SKM-1 (cell line): Measurements from ENCODE around the gene CDHR3.
"Not testable (repeated sequence)": the region's sequence is repeated elsewhere in the genome, so short reads cannot be mapped to it uniquely, and the experiment has no call there.

Experiments
- DNase-seq: peaks from one replicate; lab custom pipeline; 2025; ENCODE audit not compliant: unreplicated experiment; lab: John Stamatoyannopoulos, UW

CDHR3 gene

GRCh38 chr7:105990727-105991453, 27.8 kb downstream of the CDHR3 start:
- no peak for DNase-seq

- DNase-seq: no peak
Observed at GRCh38 chr7:105992905-105993304, 29.8 kb downstream of the CDHR3 start.

GRCh38 chr7:105996860-105997737, 34.0 kb downstream of the CDHR3 start:
- no peak for DNase-seq

GRCh38 chr7:105999256-105999655, 36.2 kb downstream of the CDHR3 start:
- DNase-seq: no peak

GRCh38 chr7:106001196-106001595, 38.1 kb downstream of the CDHR3 start:
- no peak for DNase-seq

- no peak for DNase-seq
Observed at GRCh38 chr7:106001886-106002285, 38.8 kb downstream of the CDHR3 start.

GRCh38 chr7:106003525-106004064, 40.5 kb downstream of the CDHR3 start:
- no peak for DNase-seq

- DNase-seq: no peak
Observed at GRCh38 chr7:106006906-106007305, 43.8 kb downstream of the CDHR3 start.

- DNase-seq: not testable (repeated sequence)
Observed at GRCh38 chr7:106007796-106008195, 44.7 kb downstream of the CDHR3 start.

GRCh38 chr7:106009503-106010226, 46.6 kb downstream of the CDHR3 start:
- no peak for DNase-seq

GRCh38 chr7:106010331-106010730, 47.3 kb downstream of the CDHR3 start:
- DNase-seq: no peak

- DNase-seq: no peak
Observed at GRCh38 chr7:106010866-106011265, 47.8 kb downstream of the CDHR3 start.

- DNase-seq: no peak
Observed at GRCh38 chr7:106012184-106012583, 49.1 kb downstream of the CDHR3 start.

GRCh38 chr7:106012935-106013439, 49.9 kb downstream of the CDHR3 start:
- DNase-seq: no peak

GRCh38 chr7:106015381-106016218, 52.5 kb downstream of the CDHR3 start:
- DNase-seq: no peak

- DNase-seq: no peak
Observed at GRCh38 chr7:106016331-106016730, 53.3 kb downstream of the CDHR3 start.

- no peak for DNase-seq
Observed at GRCh38 chr7:106017657-106018056, 54.6 kb downstream of the CDHR3 start.

GRCh38 chr7:106018566-106019469, 55.8 kb downstream of the CDHR3 start:
- no peak for DNase-seq

- no peak for DNase-seq
Observed at GRCh38 chr7:106019470-106019820, 56.4 kb downstream of the CDHR3 start.
